ENCODE data around the gene B3GALNT2.

DNA sequence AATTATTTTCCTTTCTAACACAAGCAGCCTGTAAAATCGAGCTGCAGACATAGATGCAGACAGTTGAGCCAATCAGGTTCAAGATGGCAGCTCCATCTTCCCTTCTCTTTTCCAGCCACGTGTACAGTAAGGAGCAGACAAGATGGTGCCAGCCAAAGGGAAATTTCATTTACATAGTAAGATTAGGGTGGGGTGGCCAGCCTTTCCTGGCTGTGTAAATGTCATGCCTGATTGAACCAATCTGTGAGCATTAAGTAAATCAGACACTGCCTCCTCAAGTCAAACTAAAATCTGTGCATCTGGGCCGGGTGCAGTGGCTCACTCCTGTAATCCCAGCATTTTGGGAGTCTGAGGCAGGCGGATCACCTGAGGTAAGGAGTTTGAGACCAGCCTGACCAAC, 76.8 kb downstream of the B3GALNT2 start:
- TF ChIP-seq CTCF (IDR thresholded peaks at IDR 0.05) (no peak), POLR2AphosphoS5 (IDR thresholded peaks at IDR 0.05) (no peak)
